Endothelial cell of umbilical vein (primary cell): ENCODE measurements around the gene MAML2. TPM values are rescaled to one million over a fixed set of nuclear protein-coding genes. Genes with fewer than 3 reads are reported as not detected.

Experiments used
- BruUV-seq: library from RNA; stranded (reverse); fragments of 400-500 nt; replicated peaks from 2 replicates; lab custom pipeline; 2021; lab: Mats Ljungman, UMichigan
- CTCF ChIA-PET: fragments of 300-600, 350-600 bp; sonication (Branson Sonifier 250); formaldehyde crosslinking; loops from one replicate; lab custom pipeline; 2021; ENCODE audit warnings: antibody characterized with exemption, inconsistent platforms; lab: Charles Lee
- POLR2A ChIA-PET: fragments of 300-600, 350-600 bp; sonication (Branson Sonifier 250); formaldehyde crosslinking; loops from one replicate; lab custom pipeline; 2021; ENCODE audit warnings: antibody characterized with exemption, inconsistent platforms; lab: Charles Lee
- DNase-seq: peaks from one replicate; pipeline ENCODE4 v3.0.0-alpha.2; 2011; ENCODE audit warnings: low read depth, low spot score
- FAIRE-seq: peaks from 2 replicates; lab custom pipeline; 2011; peaks lifted over from hg19 to GRCh38; lab: Jason Lieb, UNC
- H2AFZ ChIP-seq: 2 replicates; pipeline ENCODE4 v1.6.0; 2012; ENCODE audit warnings: low read depth, low read length, control low read depth, inconsistent platforms
- H3K27ac ChIP-seq: 2 replicates; pipeline ENCODE4 v1.5.1; 2011; ENCODE audit warnings: low read depth, mild to moderate bottlenecking, control low read depth, low read length, moderate library complexity; ENCODE audit not compliant: insufficient read depth
- H3K27me3 ChIP-seq, 2 experiments: 2 replicates each; pipeline versions ENCODE4 v1.6.0 to v1.6.1; 2011; ENCODE audit warnings: low read length in 2 of 2, mixed read lengths in 1 of 2; ENCODE audit not compliant: control insufficient read depth in 2 of 2, insufficient read depth in 2 of 2
- H3K36me3 ChIP-seq, 2 experiments: 2 replicates in 1 of 2; 3 replicates in 1 of 2; pipeline ENCODE4 v1.5.1; 2011; ENCODE audit warnings: low read length in 2 of 2, mild to moderate bottlenecking in 1 of 2, moderate library complexity in 1 of 2; ENCODE audit not compliant: control insufficient read depth in 2 of 2, insufficient read depth in 2 of 2; ENCODE audit errors: extremely low read depth in 1 of 2
- H3K4me1 ChIP-seq: 3 replicates; pipeline ENCODE4 v1.5.1; 2011; ENCODE audit warnings: mild to moderate bottlenecking, low read length; ENCODE audit not compliant: control insufficient read depth, insufficient read depth; ENCODE audit errors: extremely low read depth
- H3K4me2 ChIP-seq: 2 replicates; pipeline ENCODE4 v1.6.1; 2011; ENCODE audit warnings: low read length, control low read depth, mixed read lengths; ENCODE audit not compliant: insufficient read depth
- H3K4me3 ChIP-seq, 3 experiments: fragments of 200-600 bp in 1 of 3; sonication (generic), shearing (Covaris generic) in 1 of 3; replicated peaks in 1 of 3; 2 replicates each; pipeline ENCODE4 v1.5.1; 2011 to 2016; ENCODE audit warnings: control low read depth in 3 of 3, low read length in 3 of 3, mild to moderate bottlenecking in 2 of 3, inconsistent platforms in 1 of 3, low read depth in 1 of 3, moderate library complexity in 1 of 3; ENCODE audit not compliant: insufficient read depth in 1 of 3
- H3K79me2 ChIP-seq: 2 replicates; pipeline ENCODE4 v1.6.0; 2012; ENCODE audit warnings: low read length, inconsistent platforms; ENCODE audit not compliant: control insufficient read depth, insufficient read depth
- H3K9ac ChIP-seq: replicated peaks from 2 replicates; pipeline ENCODE3; 2011; ENCODE audit warnings: low read length, control low read depth; ENCODE audit not compliant: insufficient read depth; ENCODE audit errors: extremely low read depth
- H3K9me1 ChIP-seq: replicated peaks from 3 replicates; pipeline ENCODE4 v1.6.0; 2011; ENCODE audit warnings: mild to moderate bottlenecking, low read length; ENCODE audit not compliant: control insufficient read depth, insufficient read depth; ENCODE audit errors: extremely low read depth
- H3K9me3 ChIP-seq: replicated peaks from 2 replicates; pipeline ENCODE4 v1.5.1; 2012; ENCODE audit warnings: low read length, inconsistent platforms; ENCODE audit not compliant: control insufficient read depth, insufficient read depth
- H4K20me1 ChIP-seq: replicated peaks from 2 replicates; pipeline ENCODE3; 2011; ENCODE audit warnings: mild to moderate bottlenecking, low read length; ENCODE audit not compliant: control insufficient read depth, insufficient read depth; ENCODE audit errors: extremely low read depth
- EZH2 ChIP-seq: IDR thresholded peaks from 2 replicates; pipeline ENCODE4 v1.6.1; 2012; ENCODE audit warnings: borderline replicate concordance, low read depth, mild to moderate bottlenecking, moderate library complexity, low read length, inconsistent platforms; ENCODE audit not compliant: severe bottlenecking
- FOS ChIP-seq: IDR thresholded peaks from 2 replicates; pipeline ENCODE4 v1.6.1; 2011; ENCODE audit warnings: mild to moderate bottlenecking, low read length, moderate library complexity, borderline replicate concordance; ENCODE audit not compliant: insufficient read depth
- GATA2 ChIP-seq: IDR thresholded peaks from 2 replicates; pipeline ENCODE4 v1.7.0; 2011; ENCODE audit warnings: low read depth, mild to moderate bottlenecking, moderate library complexity, mixed read lengths, low read length; ENCODE audit not compliant: insufficient read length, insufficient read depth
- JUN ChIP-seq: IDR thresholded peaks from 2 replicates; pipeline ENCODE4 v1.6.1; 2011; ENCODE audit warnings: borderline replicate concordance, low read depth; ENCODE audit not compliant: insufficient read length, insufficient read depth
- MYC ChIP-seq: IDR thresholded peaks from one replicate; pipeline ENCODE4 v1.6.1; 2011; ENCODE audit warnings: mild to moderate bottlenecking, low read depth, low read length
- POLR2A ChIP-seq: IDR thresholded peaks from 2 replicates; pipeline ENCODE4 v1.6.1; 2012; ENCODE audit warnings: low read depth, mild to moderate bottlenecking, control low read depth, low read length
- POLR2AphosphoS5 ChIP-seq: IDR thresholded peaks from 2 replicates; pipeline ENCODE4 v1.6.1; 2012; ENCODE audit warnings: low read depth, mild to moderate bottlenecking, control low read depth, low read length, moderate library complexity; ENCODE audit not compliant: insufficient read depth
- dilution Hi-C: fragments of 300-500 bp; cut with MboI; formaldehyde crosslinking; loops from one replicate; pipeline ENCODE4 v1.15.0; 2019; ENCODE audit warnings: low sequenced_read_pairs; ENCODE audit not compliant: extremely low pct_ligation_motif_present
- intact Hi-C: fragments of 100-400 bp; cut with micrococcal nuclease; formaldehyde crosslinking; loops from one replicate; pipeline ENCODE4 v1.10.0; 2022
- polyA plus RNA-seq, 4 experiments: library from polyadenylated mRNA; depleted of rRNA in 3 of 4; stranded (reverse) in 3 of 4; unstranded in 1 of 4; fragments of >200 nt; gene quantifications; 2 replicates each; pipeline versions ENCODE4 v1.2.1 to v1.2.3, GENCODE V29; 2011 to 2012; ENCODE audit warnings: missing spikeins in 1 of 4
- total RNA-seq: library from RNA; stranded (reverse); gene quantifications from 2 replicates; pipeline ENCODE4 v1.2.3, GENCODE V29; 2021
- TF ChIP-seq, protein P1 (sequence below): IDR thresholded peaks from 2 replicates; pipeline ENCODE4 v1.6.1; 2011; ENCODE audit not compliant: insufficient read depth, insufficient read length
- TF ChIP-seq, protein P2 (sequence below), 2 donors: IDR thresholded peaks; 1 replicate in 1 of 2; 2 replicates in 1 of 2; pipeline ENCODE4 v1.5.1; 2011; ENCODE audit warnings: low read length in 2 of 2, mild to moderate bottlenecking in 2 of 2, moderate library complexity in 2 of 2, control low read depth in 1 of 2, inconsistent platforms in 1 of 2, low read depth in 1 of 2; ENCODE audit not compliant: insufficient read depth in 1 of 2; ENCODE audit errors: extremely low read depth in 1 of 2

The MAML2 gene
- total and polyA plus RNA-seq, 2 donors (not counting 3 experiments of a cell fraction or from before 2014, with no cell fraction given) = 12.4 to 16.8 TPM

DNA sequence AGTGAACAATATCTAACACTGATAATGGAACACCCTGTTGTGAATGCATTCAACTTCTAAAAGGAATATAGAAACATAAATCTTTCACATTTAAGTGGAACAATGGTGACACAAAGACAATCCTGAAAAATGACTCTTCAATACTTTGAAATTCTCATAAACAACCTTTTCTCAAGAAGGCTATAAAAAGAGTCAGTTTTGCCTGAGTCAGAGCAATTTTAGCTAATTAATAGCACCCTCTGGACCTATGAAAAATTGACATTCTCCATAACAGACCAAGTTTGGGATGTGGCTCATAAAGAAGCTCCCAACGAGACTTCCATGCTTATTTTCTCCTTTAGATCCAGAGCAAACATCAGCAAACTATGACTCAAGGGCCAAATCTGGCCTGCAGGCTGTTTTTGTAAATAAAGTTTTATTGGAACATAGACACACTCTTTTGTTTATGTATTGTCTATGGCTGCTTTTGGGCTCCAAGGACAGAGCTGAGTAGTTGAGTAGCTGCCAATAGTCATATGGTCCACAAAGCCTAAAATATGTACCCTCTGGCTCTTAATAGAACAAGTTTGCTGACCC, 108.0 kb downstream of the MAML2 start:
- no peak overlapping the region for H3K9ac ChIP-seq
- CTCF ChIA-PET = interaction anchor here (1.5 kb wide), 1 partner anchor 108 kb away, joined by 5 read pairs; the partner anchor contains the start of gene MAML2
- no peak overlapping the region for H3K27ac ChIP-seq
- no peak for TF ChIP-seq POLR2AphosphoS5
- no peak for TF ChIP-seq JUN
- no peak for TF ChIP-seq GATA2
- TF ChIP-seq MYC = no peak
- TF ChIP-seq, protein P1, sequence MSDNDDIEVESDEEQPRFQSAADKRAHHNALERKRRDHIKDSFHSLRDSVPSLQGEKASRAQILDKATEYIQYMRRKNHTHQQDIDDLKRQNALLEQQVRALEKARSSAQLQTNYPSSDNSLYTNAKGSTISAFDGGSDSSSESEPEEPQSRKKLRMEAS = no peak
- no peak for TF ChIP-seq POLR2A
- TF ChIP-seq EZH2 = no peak
- TF ChIP-seq, protein P2, sequence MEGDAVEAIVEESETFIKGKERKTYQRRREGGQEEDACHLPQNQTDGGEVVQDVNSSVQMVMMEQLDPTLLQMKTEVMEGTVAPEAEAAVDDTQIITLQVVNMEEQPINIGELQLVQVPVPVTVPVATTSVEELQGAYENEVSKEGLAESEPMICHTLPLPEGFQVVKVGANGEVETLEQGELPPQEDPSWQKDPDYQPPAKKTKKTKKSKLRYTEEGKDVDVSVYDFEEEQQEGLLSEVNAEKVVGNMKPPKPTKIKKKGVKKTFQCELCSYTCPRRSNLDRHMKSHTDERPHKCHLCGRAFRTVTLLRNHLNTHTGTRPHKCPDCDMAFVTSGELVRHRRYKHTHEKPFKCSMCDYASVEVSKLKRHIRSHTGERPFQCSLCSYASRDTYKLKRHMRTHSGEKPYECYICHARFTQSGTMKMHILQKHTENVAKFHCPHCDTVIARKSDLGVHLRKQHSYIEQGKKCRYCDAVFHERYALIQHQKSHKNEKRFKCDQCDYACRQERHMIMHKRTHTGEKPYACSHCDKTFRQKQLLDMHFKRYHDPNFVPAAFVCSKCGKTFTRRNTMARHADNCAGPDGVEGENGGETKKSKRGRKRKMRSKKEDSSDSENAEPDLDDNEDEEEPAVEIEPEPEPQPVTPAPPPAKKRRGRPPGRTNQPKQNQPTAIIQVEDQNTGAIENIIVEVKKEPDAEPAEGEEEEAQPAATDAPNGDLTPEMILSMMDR (IDR thresholded peaks at IDR 0.05; ENCODE audit: extremely low read depth in 1 of 2, insufficient read depth in 1 of 2, low read depth in 1 of 2, low read length in 2 of 2) = no peak
- no peak for TF ChIP-seq FOS
- no peaks in the 10 kb centered on the region for H3K9me3 ChIP-seq
- no TSS peak for BruUV-seq
- dilution Hi-C loops = no loop called here
- intact Hi-C loops = no loop called here
- H3K9me1 ChIP-seq = no peaks in the 10 kb centered on the region
- no peak for FAIRE-seq
- peaks cover 3% of the 10 kb centered on the region for H3K79me2 ChIP-seq
- no peak overlapping the region for H2AFZ ChIP-seq
- peaks cover 18% of the 10 kb centered on the region for H3K4me1 ChIP-seq
- H3K36me3 ChIP-seq = no peaks in the 10 kb centered on the region
- no peak overlapping the region for H3K4me2 ChIP-seq
- no peak for DNase-seq
- H3K4me3 ChIP-seq = no peak overlapping the region
- H3K27me3 ChIP-seq = no peaks in the 10 kb centered on the region
- POLR2A ChIA-PET = no interaction called here
- H4K20me1 ChIP-seq = no peaks in the 10 kb centered on the region
